Neural cell (in vitro differentiated cells): ENCODE results near the gene TUBB4B.
"Not testable (repeated sequence)": the region's sequence is repeated elsewhere in the genome, so short reads cannot be mapped to it uniquely, and the experiment has no call there.

Experiments used
- CTCF ChIP-seq: fragments of 450-650 bp; IDR thresholded peaks from 2 replicates; pipeline ENCODE4 v1.5.1; 2014; ENCODE audit warnings: antibody characterized with exemption, mild to moderate bottlenecking, moderate library complexity; ENCODE audit not compliant: poor library complexity, severe bottlenecking
- POLR2AphosphoS5 ChIP-seq: IDR thresholded peaks from 2 replicates; pipeline ENCODE4 v1.6.1; 2012

- TF ChIP-seq POLR2AphosphoS5: not testable (repeated sequence)
- TF ChIP-seq CTCF: peak; percentile 56
Observed at GRCh38 chr9:137262173-137262908, 21.3 kb downstream of the TUBB4B start.
